Muscle layer of colon (tissue), 2 donors: ENCODE measurements around the gene ANKRD27.
"Not testable (repeated sequence)": the region's sequence is repeated elsewhere in the genome, so short reads cannot be mapped to it uniquely, and the experiment has no call there.

Source experiments
- H3K27ac ChIP-seq: one replicate; pipeline ENCODE4 v1.7.0; 2013; ENCODE audit warnings: low read depth, mild to moderate bottlenecking, low read length, moderate library complexity
- H3K27me3 ChIP-seq, 2 donors: one replicate each; pipeline ENCODE4 v1.7.0; 2013; ENCODE audit warnings: low read length in 2 of 2, mild to moderate bottlenecking in 2 of 2; ENCODE audit not compliant: insufficient read depth in 2 of 2, control insufficient read depth in 1 of 2
- H3K36me3 ChIP-seq: one replicate; pipeline ENCODE4 v1.7.0; 2013; ENCODE audit warnings: mild to moderate bottlenecking, low read length; ENCODE audit not compliant: insufficient read depth
- H3K4me1 ChIP-seq: one replicate; pipeline ENCODE4 v1.7.0; 2013; ENCODE audit warnings: mild to moderate bottlenecking, low read length; ENCODE audit not compliant: insufficient read depth
- H3K4me3 ChIP-seq, 2 donors: one replicate each; pipeline ENCODE4 v1.7.0; 2013; ENCODE audit warnings: low read length in 2 of 2, low read depth in 1 of 2, mild to moderate bottlenecking in 1 of 2, moderate library complexity in 1 of 2
- H3K9ac ChIP-seq: one replicate; pipeline ENCODE4 v1.7.0; 2013; ENCODE audit warnings: low read length
- H3K9me3 ChIP-seq: one replicate; pipeline ENCODE4 v1.7.0; 2013; ENCODE audit warnings: mild to moderate bottlenecking, low read length
- donor health status: abdominal sarcoma.
- donor health status: Adenocarcinoma of cecum.

ANKRD27 gene

GRCh38 chr19:32598022-32598421 is 77.0 kb downstream of the ANKRD27 start:
- Histone ChIP-seq H3K4me3 (no peak overlapping the region), H3K4me1 (no peaks in the 10 kb centered on the region), H3K36me3 (peaks cover 77% of the 10 kb centered on the region), H3K9ac (no peak overlapping the region), H3K27me3 (no peaks in the 10 kb centered on the region), H3K9me3 (no peaks in the 10 kb centered on the region), H3K27ac (no peak overlapping the region)

GRCh38 chr19:32595491-32595890 is 79.5 kb downstream of the ANKRD27 start:
- no peak overlapping the region for H3K9ac ChIP-seq
- no peak overlapping the region for H3K4me3 ChIP-seq
- H3K9me3 ChIP-seq: no peaks in the 10 kb centered on the region
- no peaks in the 10 kb centered on the region for H3K27me3 ChIP-seq
- H3K36me3 ChIP-seq: peaks cover 60% of the 10 kb centered on the region
- no peaks in the 10 kb centered on the region for H3K4me1 ChIP-seq
- H3K27ac ChIP-seq: no peak overlapping the region

- H3K27me3 ChIP-seq: no peaks in the 10 kb centered on the region
- no peak overlapping the region for H3K9ac ChIP-seq
- H3K27ac ChIP-seq: no peak overlapping the region
- H3K36me3 ChIP-seq: peaks cover 55% of the 10 kb centered on the region
- no peaks in the 10 kb centered on the region for H3K9me3 ChIP-seq
- no peaks in the 10 kb centered on the region for H3K4me1 ChIP-seq
- H3K4me3 ChIP-seq: no peak overlapping the region
Measured at GRCh38 chr19:32594021-32594420, 81.0 kb downstream of the ANKRD27 start.

GRCh38 chr19:32587747-32588504 is 87.1 kb downstream of the ANKRD27 start:
- H3K27ac ChIP-seq, H3K4me3 ChIP-seq, H3K9ac ChIP-seq: not testable (repeated sequence)

GRCh38 chr19:32581705-32582179 is 93.2 kb downstream of the ANKRD27 start:
- H3K9me3 ChIP-seq: no peaks in the 10 kb centered on the region
- H3K27ac ChIP-seq: peak overlapping the region; percentile 87
- peaks cover 9% of the 10 kb centered on the region for H3K36me3 ChIP-seq
- peak overlapping the region; percentile 62 for H3K9ac ChIP-seq
- H3K4me3 ChIP-seq: peak overlapping the region; percentile 86 to 94
- peaks cover 18% of the 10 kb centered on the region for H3K4me1 ChIP-seq
- no peaks in the 10 kb centered on the region for H3K27me3 ChIP-seq

More at GRCh38 chr19:32587747-32588504, 87.1 kb downstream of the ANKRD27 start:
- H3K4me1 ChIP-seq, H3K9me3 ChIP-seq, H3K27me3 ChIP-seq: not testable (repeated sequence)
- peaks cover 13% of the 10 kb centered on the region for H3K36me3 ChIP-seq

- peaks cover 3% of the 10 kb centered on the region for H3K36me3 ChIP-seq
- H3K9me3 ChIP-seq: no peaks in the 10 kb centered on the region
- H3K9ac ChIP-seq: peak within 1 kb of the TSS; percentile 62
- H3K27me3 ChIP-seq: no peaks in the 10 kb centered on the region
- H3K27ac ChIP-seq: peak within 1 kb of the TSS; percentile 87
- peaks cover 18% of the 10 kb centered on the region for H3K4me1 ChIP-seq
- peak within 1 kb of the TSS; percentile 86 to 94 for H3K4me3 ChIP-seq
Measured at GRCh38 chr19:32580901-32581704, 93.9 kb downstream of the ANKRD27 start, which contains the start of gene PDCD5. TSS of gene PDCD5 (plus strand) at chr19:32581190. CDS start at chr19:32581262, 72 bp downstream.

GRCh38 chr19:32580353-32580900 is 94.6 kb downstream of the ANKRD27 start:
- Histone ChIP-seq H3K4me1 (peaks cover 18% of the 10 kb centered on the region), H3K36me3 (no peaks in the 10 kb centered on the region), H3K9ac (no peak overlapping the region), H3K27me3 (no peaks in the 10 kb centered on the region), H3K27ac (no peak overlapping the region), H3K4me3 (peak overlapping the region; percentile 71 to 86), H3K9me3 (no peaks in the 10 kb centered on the region)

- no peaks in the 10 kb centered on the region for H3K36me3 ChIP-seq
- H3K4me3 ChIP-seq: no peak overlapping the region
- no peaks in the 10 kb centered on the region for H3K9me3 ChIP-seq
- no peak overlapping the region for H3K9ac ChIP-seq
- no peak overlapping the region for H3K27ac ChIP-seq
- peaks cover 4% of the 10 kb centered on the region for H3K4me1 ChIP-seq
- no peaks in the 10 kb centered on the region for H3K27me3 ChIP-seq
Measured at GRCh38 chr19:32576790-32577189, 98.2 kb downstream of the ANKRD27 start.

GRCh38 chr19:32573492-32573794 is 101.5 kb downstream of the ANKRD27 start:
- Histone ChIP-seq H3K27ac (no peak overlapping the region), H3K27me3 (no peaks in the 10 kb centered on the region), H3K9me3 (no peaks in the 10 kb centered on the region), H3K4me3 (no peak overlapping the region), H3K9ac (no peak overlapping the region), H3K36me3 (no peaks in the 10 kb centered on the region), H3K4me1 (no peaks in the 10 kb centered on the region)

GRCh38 chr19:32572700-32573491 is 102.1 kb downstream of the ANKRD27 start:
- not testable (repeated sequence) for H3K9ac ChIP-seq, H3K9me3 ChIP-seq, H3K4me3 ChIP-seq, H3K27ac ChIP-seq, H3K36me3 ChIP-seq, H3K27me3 ChIP-seq, H3K4me1 ChIP-seq
